ENCODE measurements around the gene MYCBP2. TPM values are rescaled to one million over a fixed set of nuclear protein-coding genes. Genes with fewer than 3 reads are reported as not detected.

The MYCBP2 gene
- total and polyA plus RNA-seq, 3 donors from 2014 or later: 69.8 to 195 (median 188) TPM

- Histone ChIP-seq H3K27ac (no peak overlapping the region), H3K9me3 (no peaks in the 10 kb centered on the region), H3K36me3 (ENCODE audit: low read depth, missing control alignments) (no peaks in the 10 kb centered on the region), H3K4me1 (no peaks in the 10 kb centered on the region), H3K27me3 (no peaks in the 10 kb centered on the region), H3K4me3 (no peak overlapping the region)
- WGBS, 2 donors: 71 to 78% methylated on average over 1 of the region's 1 CpG
- intact Hi-C loops (cut with DNase I; ENCODE audit: low total_unique reads): no loop called here
- no peak for DNase-seq
- TF ChIP-seq CTCF (IDR thresholded peaks at IDR 0.05) (no peak), POLR2A (IDR thresholded peaks at IDR 0.05) (no peak)
Measured at GRCh38 chr13:77373502-77373901, 46.6 kb upstream of the MYCBP2 start.

- no peaks in the 10 kb centered on the region for H3K27me3 ChIP-seq
- intact Hi-C loops (cut with DNase I; ENCODE audit: low total_unique reads): no loop called here
- no peaks in the 10 kb centered on the region for H3K36me3 ChIP-seq (ENCODE audit: low read depth, missing control alignments)
- no peaks in the 10 kb centered on the region for H3K4me1 ChIP-seq
- H3K4me3 ChIP-seq: no peak overlapping the region
- WGBS, 2 donors: 82 to 95% methylated on average over 1 of the region's 1 CpG
- H3K9me3 ChIP-seq: no peaks in the 10 kb centered on the region
- TF ChIP-seq CTCF (IDR thresholded peaks at IDR 0.05): no peak
- no peak for TF ChIP-seq POLR2A (IDR thresholded peaks at IDR 0.05)
- no peak for DNase-seq
- no peak overlapping the region for H3K27ac ChIP-seq
Measured at GRCh38 chr13:77372275-77372674, 45.4 kb upstream of the MYCBP2 start.

- H3K36me3 ChIP-seq (ENCODE audit: low read depth, missing control alignments): no peaks in the 10 kb centered on the region
- H3K9me3 ChIP-seq: no peaks in the 10 kb centered on the region
- no peak overlapping the region for H3K27ac ChIP-seq
- DNase-seq: no peak
- no peaks in the 10 kb centered on the region for H3K4me1 ChIP-seq
- intact Hi-C loops (cut with DNase I; ENCODE audit: low total_unique reads): no loop called here
- H3K4me3 ChIP-seq: no peak overlapping the region
- no peaks in the 10 kb centered on the region for H3K27me3 ChIP-seq
- TF ChIP-seq CTCF (IDR thresholded peaks at IDR 0.05): no peak
- TF ChIP-seq POLR2A (IDR thresholded peaks at IDR 0.05): no peak
- WGBS, 2 donors: 81 to 85% methylated on average over 2 of the region's 2 CpGs
Measured at GRCh38 chr13:77370888-77371287, 44.0 kb upstream of the MYCBP2 start.

GRCh38 chr13:77362166-77362565 lies 35.3 kb upstream of the MYCBP2 start:
- no peaks in the 10 kb centered on the region for H3K27me3 ChIP-seq
- no peaks in the 10 kb centered on the region for H3K36me3 ChIP-seq (ENCODE audit: low read depth, missing control alignments)
- no peak for TF ChIP-seq CTCF (IDR thresholded peaks at IDR 0.05)
- TF ChIP-seq POLR2A (IDR thresholded peaks at IDR 0.05): no peak
- H3K9me3 ChIP-seq: no peaks in the 10 kb centered on the region
- no peak overlapping the region for H3K4me3 ChIP-seq
- no peak for DNase-seq
- intact Hi-C loops (cut with DNase I; ENCODE audit: low total_unique reads): no loop called here
- 60 to 68% methylated on average over 1 of the region's 1 CpG for WGBS, 2 donors
- H3K27ac ChIP-seq: no peak overlapping the region
- no peaks in the 10 kb centered on the region for H3K4me1 ChIP-seq

GRCh38 chr13:77360032-77360685 lies 33.3 kb upstream of the MYCBP2 start:
- H3K9me3 ChIP-seq: no peaks in the 10 kb centered on the region
- H3K27ac ChIP-seq: no peak overlapping the region
- H3K4me1 ChIP-seq: no peaks in the 10 kb centered on the region
- 78 to 86% methylated on average over 3 of the region's 3 CpGs for WGBS, 2 donors
- intact Hi-C loops (cut with DNase I; ENCODE audit: low total_unique reads): no loop called here
- no peak overlapping the region for H3K4me3 ChIP-seq
- DNase-seq: no peak
- H3K27me3 ChIP-seq: no peaks in the 10 kb centered on the region
- no peaks in the 10 kb centered on the region for H3K36me3 ChIP-seq (ENCODE audit: low read depth, missing control alignments)
- TF ChIP-seq POLR2A (IDR thresholded peaks at IDR 0.05) (no peak), CTCF (IDR thresholded peaks at IDR 0.05) (no peak)
